Smooth muscle cell (in vitro differentiated cells): ENCODE data around the gene RIPOR3. TPM values are rescaled to one million over a fixed set of nuclear protein-coding genes. Genes with fewer than 3 reads are reported as not detected.

ENCODE experiments used
- DNase-seq: peaks from one replicate; lab custom pipeline; 2025; ENCODE audit not compliant: unreplicated experiment; lab: John Stamatoyannopoulos, UW
- H2AFZ ChIP-seq: fragments of 200-600 bp; sonication (generic); 2 replicates; pipeline ENCODE4 v1.6.0; 2016; ENCODE audit warnings: antibody characterized with exemption, low read depth, mild to moderate bottlenecking
- H3F3A ChIP-seq: fragments of 200-600 bp; sonication (generic); 2 replicates; pipeline ENCODE4 v1.6.0; 2017; ENCODE audit warnings: antibody characterized with exemption, low read depth
- H3K27ac ChIP-seq: fragments of 200-600 bp; sonication (generic); 2 replicates; pipeline ENCODE4 v1.5.1; 2016; ENCODE audit warnings: low read depth, mild to moderate bottlenecking
- H3K27me3 ChIP-seq: fragments of 200-600 bp; sonication (generic); 2 replicates; pipeline ENCODE4 v1.6.1; 2016; ENCODE audit warnings: low read depth, mild to moderate bottlenecking
- H3K36me3 ChIP-seq: fragments of 200-600 bp; sonication (generic); 2 replicates; pipeline ENCODE4 v1.5.1; 2016; ENCODE audit warnings: low read depth
- H3K4me1 ChIP-seq: fragments of 200-600 bp; sonication (generic); 2 replicates; pipeline ENCODE4 v1.5.1; 2016; ENCODE audit warnings: low read depth
- H3K4me2 ChIP-seq: fragments of 200-600 bp; sonication (generic); 2 replicates; pipeline ENCODE4 v1.6.0; 2016; ENCODE audit warnings: mild to moderate bottlenecking
- H3K4me3 ChIP-seq: fragments of 200-600 bp; sonication (generic); 2 replicates; pipeline ENCODE4 v1.5.1; 2016; ENCODE audit warnings: mild to moderate bottlenecking
- H3K79me2 ChIP-seq: fragments of 200-600 bp; sonication (generic); 2 replicates; pipeline ENCODE4 v1.6.0; 2016; ENCODE audit warnings: low read depth, mild to moderate bottlenecking
- H3K9ac ChIP-seq: fragments of 200-600 bp; sonication (generic); 2 replicates; pipeline ENCODE4 v1.6.0; 2016; ENCODE audit warnings: low read depth
- H3K9me3 ChIP-seq: fragments of 200-600 bp; sonication (generic); replicated peaks from 2 replicates; pipeline ENCODE4 v1.5.1; 2016; ENCODE audit warnings: low read depth
- H4K20me1 ChIP-seq: fragments of 200-600 bp; sonication (generic); 2 replicates; pipeline ENCODE4 v1.6.0; 2016; ENCODE audit warnings: low read depth
- CTCF ChIP-seq: fragments of 200-600 bp; sonication (generic); IDR thresholded peaks from 2 replicates; pipeline ENCODE4 v1.5.1; 2017; ENCODE audit warnings: borderline replicate concordance, mild to moderate bottlenecking, antibody characterized with exemption; ENCODE audit not compliant: insufficient read depth, poor library complexity, severe bottlenecking
- WGBS: methylation state at CpG from one replicate; pipeline ENCODE4 v1.1.7; 2016; ENCODE audit warnings: low lambda C conversion rate; 5-methylcytosine and 5-hydroxymethylcytosine counted together
- polyA plus RNA-seq: library from polyadenylated mRNA; unstranded; fragments of >200 nt; fragmentation: Nextera tagmentation; extraction: Ambion mirVana; gene quantifications from 2 replicates; pipeline ENCODE4 v1.2.1, GENCODE V29; 2016
- total RNA-seq: library from RNA; depleted of rRNA; stranded (reverse); fragments of >200 nt; gene quantifications from 2 replicates; pipeline ENCODE4 v1.2.3, GENCODE V29; 2014

RIPOR3 gene
- total and polyA plus RNA-seq, 2 experiments from 2014 or later = 0.18 to 1.2 TPM

DNA sequence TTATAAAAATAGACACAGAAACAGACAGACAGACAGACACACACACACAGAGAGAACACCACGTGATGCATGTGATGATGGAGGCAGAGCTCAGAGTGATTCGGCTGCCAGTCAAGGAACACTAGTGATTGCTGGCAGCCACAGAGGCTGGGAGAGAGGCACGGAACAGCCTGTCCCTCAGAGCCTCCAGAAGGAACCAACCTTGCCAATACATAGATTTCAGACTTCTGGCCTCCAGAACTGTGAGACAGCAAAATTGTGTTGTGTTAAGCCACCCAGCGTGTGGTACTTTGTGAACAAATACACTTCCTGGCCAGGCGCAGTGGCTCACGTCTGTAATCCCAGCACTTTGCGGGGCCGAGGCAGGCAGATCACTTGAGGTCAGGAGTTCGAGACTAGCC, 30.5 kb upstream of the RIPOR3 start:
- Histone ChIP-seq H4K20me1 (peaks cover 2% of the 10 kb centered on the region), H3K4me2 (no peak overlapping the region), H3K27ac (no peak overlapping the region), H3F3A (peaks cover 16% of the 10 kb centered on the region), H2AFZ (no peak overlapping the region), H3K4me3 (no peak overlapping the region), H3K79me2 (no peaks in the 10 kb centered on the region), H3K4me1 (peaks cover 19% of the 10 kb centered on the region), H3K36me3 (no peaks in the 10 kb centered on the region), H3K9ac (no peak overlapping the region), H3K9me3 (no peaks in the 10 kb centered on the region), H3K27me3 (no peaks in the 10 kb centered on the region)
- WGBS = 66% methylated on average over 9 of the region's 9 CpGs
- no peak for DNase-seq
- TF ChIP-seq CTCF = no peak

- Histone ChIP-seq H3K9me3 (no peaks in the 10 kb centered on the region), H3K4me3 (no peak overlapping the region), H4K20me1 (peaks cover 2% of the 10 kb centered on the region), H3K27me3 (no peaks in the 10 kb centered on the region), H2AFZ (no peak overlapping the region), H3K9ac (no peak overlapping the region), H3F3A (peaks cover 5% of the 10 kb centered on the region), H3K4me2 (no peak overlapping the region), H3K79me2 (no peaks in the 10 kb centered on the region), H3K4me1 (peaks cover 13% of the 10 kb centered on the region), H3K27ac (no peak overlapping the region), H3K36me3 (no peaks in the 10 kb centered on the region)
- TF ChIP-seq CTCF = no peak
- DNase-seq = no peak
These were observed 29.2 kb upstream of the RIPOR3 start for GRCh38 chr20:50720582-50720981.

DNA sequence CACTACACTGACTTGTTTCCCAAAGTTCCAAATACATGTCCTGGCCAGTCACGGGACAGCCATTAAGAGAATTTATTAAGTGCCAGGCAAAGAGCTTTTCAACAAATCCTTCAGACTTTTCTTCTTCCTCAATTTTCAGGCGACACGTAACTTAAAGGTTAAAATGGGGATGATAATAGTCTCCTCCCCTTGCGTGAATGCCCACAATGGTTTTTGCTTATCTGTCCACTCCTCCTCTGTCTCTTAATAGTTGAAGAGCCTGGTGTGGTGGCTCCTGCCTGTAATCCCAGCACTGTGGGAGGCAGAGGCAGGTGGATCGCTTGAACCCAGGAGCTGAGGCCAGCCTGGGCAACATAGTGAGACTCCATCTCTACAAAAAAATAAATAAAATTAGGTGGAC, 28.7 kb upstream of the RIPOR3 start:
- TF ChIP-seq CTCF = no peak
- DNase-seq = no peak
- H3K9me3 ChIP-seq = no peaks in the 10 kb centered on the region
- H3K27ac ChIP-seq = no peak overlapping the region
- no peak overlapping the region for H3K9ac ChIP-seq
- no peaks in the 10 kb centered on the region for H3K36me3 ChIP-seq
- no peak overlapping the region for H3K4me2 ChIP-seq
- WGBS = 65% methylated on average over 5 of the region's 5 CpGs
- H3F3A ChIP-seq = no peaks in the 10 kb centered on the region
- H3K27me3 ChIP-seq = no peaks in the 10 kb centered on the region
- H3K79me2 ChIP-seq = no peaks in the 10 kb centered on the region
- H4K20me1 ChIP-seq = no peaks in the 10 kb centered on the region
- peaks cover 8% of the 10 kb centered on the region for H3K4me1 ChIP-seq
- no peak overlapping the region for H2AFZ ChIP-seq
- H3K4me3 ChIP-seq = no peak overlapping the region

GRCh38 chr20:50719328-50719727, 28.0 kb upstream of the RIPOR3 start:
- Histone ChIP-seq H3K4me3 (no peak overlapping the region), H3K79me2 (no peaks in the 10 kb centered on the region), H3K9me3 (no peaks in the 10 kb centered on the region), H4K20me1 (no peaks in the 10 kb centered on the region), H3K4me2 (no peak overlapping the region), H2AFZ (no peak overlapping the region), H3K9ac (no peak overlapping the region), H3F3A (no peaks in the 10 kb centered on the region), H3K4me1 (peaks cover 3% of the 10 kb centered on the region), H3K27me3 (no peaks in the 10 kb centered on the region), H3K36me3 (no peaks in the 10 kb centered on the region), H3K27ac (no peak overlapping the region)
- WGBS = over 99% methylated on average over 4 of the region's 4 CpGs
- TF ChIP-seq CTCF = no peak
- DNase-seq = no peak
